ENCODE measurements around the gene PARD3B.

Gene PARD3B

GRCh38 chr2:205496370-205496769, 951.1 kb downstream of the PARD3B start:
- no peak for DNase-seq

GRCh38 chr2:205496772-205497171, 951.5 kb downstream of the PARD3B start:
- peak; percentile 97 for DNase-seq

GRCh38 chr2:205499006-205499405, 953.7 kb downstream of the PARD3B start:
- DNase-seq: no peak

- DNase-seq: no peak
Observed at GRCh38 chr2:205500065-205500464, 954.8 kb downstream of the PARD3B start.

- no peak for DNase-seq
Observed at GRCh38 chr2:205500951-205501350, 955.7 kb downstream of the PARD3B start.

- DNase-seq: no peak
Observed at GRCh38 chr2:205501826-205502225, 956.6 kb downstream of the PARD3B start.

- DNase-seq: no peak
Observed at GRCh38 chr2:205505371-205505770, 960.1 kb downstream of the PARD3B start.

- no peak for DNase-seq
Observed at GRCh38 chr2:205509655-205510054, 964.4 kb downstream of the PARD3B start.

GRCh38 chr2:205510345-205510744, 965.1 kb downstream of the PARD3B start:
- no peak for DNase-seq

GRCh38 chr2:205511221-205511620, 965.9 kb downstream of the PARD3B start:
- DNase-seq: peak; percentile 89

GRCh38 chr2:205511641-205512040, 966.4 kb downstream of the PARD3B start:
- DNase-seq: peak; percentile 77

- DNase-seq: no peak
Observed at GRCh38 chr2:205520311-205520710, 975.0 kb downstream of the PARD3B start.

GRCh38 chr2:205524656-205525055, 979.4 kb downstream of the PARD3B start:
- DNase-seq: no peak

- DNase-seq: peak; percentile 42
Observed at GRCh38 chr2:205527801-205528200, 982.5 kb downstream of the PARD3B start.

GRCh38 chr2:205531072-205531471, 985.8 kb downstream of the PARD3B start:
- DNase-seq: no peak

GRCh38 chr2:205531489-205532148, 986.3 kb downstream of the PARD3B start:
- DNase-seq: no peak

GRCh38 chr2:205535001-205535400, 989.7 kb downstream of the PARD3B start:
- DNase-seq: no peak

GRCh38 chr2:205539603-205540002, 994.3 kb downstream of the PARD3B start:
- no peak for DNase-seq

GRCh38 chr2:205540036-205540435, 994.8 kb downstream of the PARD3B start:
- no peak for DNase-seq

GRCh38 chr2:205543262-205543843, 998.1 kb downstream of the PARD3B start:
- DNase-seq: no peak

GRCh38 chr2:205543937-205544702, 998.8 kb downstream of the PARD3B start:
- no peak for DNase-seq

- no peak for DNase-seq
Observed at GRCh38 chr2:205545971-205546816, 1000.9 kb downstream of the PARD3B start.

- DNase-seq: no peak
Observed at GRCh38 chr2:205555566-205556230, 1010.4 kb downstream of the PARD3B start.

Measured in fibroblast of skin of right quadriceps (primary cell).